NCI-H748 (cell line): ENCODE data around the gene PLEKHM1.
A peak's percentile ranks its signal among the peaks of the same experiment; 100 is the strongest.
"Not testable (repeated sequence)": the region's sequence is repeated elsewhere in the genome, so short reads cannot be mapped to it uniquely, and the experiment has no call there.

Experiments
- DNase-seq: peaks from one replicate; lab custom pipeline; 2025; ENCODE audit not compliant: unreplicated experiment; lab: John Stamatoyannopoulos, UW

The PLEKHM1 gene

DNA sequence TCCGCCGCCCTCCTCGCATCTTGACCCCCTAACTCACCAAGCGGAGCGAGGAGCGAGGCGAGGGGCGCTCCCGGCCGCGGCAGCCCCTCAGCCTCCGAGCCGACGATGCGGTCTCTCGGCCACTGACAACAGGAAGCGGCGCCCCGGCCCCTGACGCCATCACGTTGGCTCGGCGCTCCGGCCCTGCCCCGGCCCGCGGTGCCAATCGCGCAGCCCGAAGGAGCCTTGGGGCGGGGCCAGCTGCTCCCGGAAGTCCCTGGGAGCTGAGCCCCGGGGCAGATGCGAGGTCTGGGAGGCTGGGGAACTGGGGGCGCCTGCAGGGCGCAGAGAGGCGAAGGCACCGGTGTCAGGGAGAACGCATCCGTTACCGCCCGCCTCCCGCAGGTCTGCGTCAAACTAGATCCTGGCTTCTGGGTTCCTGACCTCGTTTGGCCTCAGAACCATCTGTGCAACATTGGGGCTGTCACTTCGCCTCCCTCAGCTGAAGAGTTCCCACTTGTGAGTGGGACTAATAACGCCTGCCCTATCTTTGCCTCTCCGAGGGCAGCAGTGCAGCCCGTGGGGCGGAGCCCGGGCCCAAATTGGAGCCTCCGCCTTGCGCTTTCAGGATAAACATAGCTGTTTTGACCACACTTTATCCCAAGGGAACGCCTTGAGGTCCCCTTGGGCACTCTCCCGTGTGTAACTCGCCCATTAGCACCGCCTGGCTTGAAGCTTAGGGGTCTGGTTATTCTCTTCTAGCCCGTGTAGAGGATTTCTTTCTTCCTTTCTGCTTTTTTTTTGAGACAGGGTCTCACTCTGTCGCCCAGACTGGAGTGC, at the start of gene PLEKHM1:
TSS of gene PLEKHM1 (minus strand) at position 107 of the 819 bp plus-strand sequence. CDS start 8,237 bp downstream, outside the sequence.
- DNase-seq: peak; percentile 79

DNA sequence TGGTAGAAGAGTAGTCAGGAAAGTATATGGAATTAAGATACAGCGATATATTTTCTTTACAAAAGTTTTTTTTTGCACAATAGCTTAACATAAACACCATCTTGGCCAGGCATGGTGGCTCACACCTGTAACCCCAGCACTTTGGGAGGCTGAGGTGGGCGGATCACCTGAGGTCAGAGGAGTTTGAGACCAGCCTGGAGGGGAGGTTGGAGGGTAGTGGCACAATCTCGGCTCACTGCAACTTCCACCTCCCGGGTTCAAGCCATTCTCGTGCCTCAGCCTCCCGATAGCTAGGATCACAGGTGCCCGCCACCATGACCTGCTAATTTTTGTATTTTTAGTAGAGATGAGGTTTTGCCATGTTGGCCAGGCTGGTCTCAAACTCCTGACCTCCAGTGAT, 47.6 kb upstream of the PLEKHM1 start:
- not testable (repeated sequence) for DNase-seq

DNA sequence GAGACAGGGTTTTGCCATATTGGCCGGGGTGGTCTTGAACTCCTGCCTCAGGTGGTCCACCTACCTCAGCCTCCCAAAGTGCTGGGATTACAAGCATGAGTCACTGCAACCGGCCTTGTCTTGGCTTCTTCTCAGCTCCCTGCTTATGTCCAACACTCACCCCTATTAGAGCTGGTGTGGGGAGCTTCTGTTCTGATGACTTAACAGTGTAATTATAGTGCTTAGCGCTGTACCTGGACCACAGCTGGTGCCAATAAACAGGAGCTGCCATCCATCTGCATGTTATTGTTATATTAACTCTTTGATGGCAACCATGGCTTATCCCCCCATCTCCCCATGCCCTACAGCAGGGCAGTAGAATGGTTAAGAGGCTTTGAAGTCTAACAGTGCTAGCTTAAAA, 15.6 kb upstream of the PLEKHM1 start:
- DNase-seq: peak; percentile 5

DNA sequence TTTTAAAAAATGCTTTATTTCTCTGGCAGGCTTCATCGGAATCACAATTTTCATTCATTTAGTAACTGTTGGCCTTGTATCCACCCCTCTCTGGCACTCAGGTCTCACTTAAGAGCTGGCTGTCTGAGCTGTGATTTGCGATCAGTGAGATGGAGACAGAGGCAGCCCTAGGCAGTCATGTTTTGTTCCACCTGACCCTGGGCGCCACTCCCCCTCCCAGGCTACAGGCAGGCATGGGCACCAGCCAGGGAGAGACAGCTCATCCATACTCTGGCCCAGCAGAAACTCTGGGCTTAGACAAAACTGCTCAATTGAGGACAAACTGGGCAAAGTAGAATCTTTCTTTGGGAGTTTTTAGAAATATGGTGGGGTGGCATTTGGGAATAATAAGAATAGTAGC, 14.7 kb upstream of the PLEKHM1 start:
- not testable (repeated sequence) for DNase-seq

DNA sequence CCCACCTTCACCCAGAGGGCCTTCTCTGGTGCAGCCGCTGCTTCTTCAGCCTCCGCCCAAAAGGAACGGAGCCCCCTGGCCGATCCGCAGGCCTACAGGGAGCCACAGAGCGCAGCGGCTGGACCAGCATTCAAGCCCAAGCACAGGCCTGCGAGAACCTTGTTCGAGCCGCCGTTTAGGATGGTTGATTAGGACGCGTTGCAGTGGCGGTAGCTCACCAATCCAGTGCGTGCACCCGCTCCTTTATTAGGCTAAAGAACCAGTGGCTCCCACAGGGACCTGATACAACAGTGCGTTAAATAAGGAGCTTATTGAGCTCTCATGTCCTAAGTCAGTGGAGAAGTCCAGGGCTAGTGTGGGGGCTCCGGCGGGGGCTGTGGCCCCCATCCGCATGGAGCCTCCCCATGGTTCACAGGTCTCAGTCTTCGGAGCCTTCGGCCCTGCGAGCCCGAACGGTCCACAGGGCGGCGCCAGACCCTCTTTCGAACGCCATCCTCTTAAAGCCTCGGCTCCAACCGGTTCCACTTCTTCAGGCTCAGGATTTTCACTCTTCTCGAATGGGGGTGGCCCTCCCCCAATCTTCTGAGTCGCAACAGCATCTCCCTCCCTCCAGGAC, 10.7 kb upstream of the PLEKHM1 start:
- not testable (repeated sequence) for DNase-seq

DNA sequence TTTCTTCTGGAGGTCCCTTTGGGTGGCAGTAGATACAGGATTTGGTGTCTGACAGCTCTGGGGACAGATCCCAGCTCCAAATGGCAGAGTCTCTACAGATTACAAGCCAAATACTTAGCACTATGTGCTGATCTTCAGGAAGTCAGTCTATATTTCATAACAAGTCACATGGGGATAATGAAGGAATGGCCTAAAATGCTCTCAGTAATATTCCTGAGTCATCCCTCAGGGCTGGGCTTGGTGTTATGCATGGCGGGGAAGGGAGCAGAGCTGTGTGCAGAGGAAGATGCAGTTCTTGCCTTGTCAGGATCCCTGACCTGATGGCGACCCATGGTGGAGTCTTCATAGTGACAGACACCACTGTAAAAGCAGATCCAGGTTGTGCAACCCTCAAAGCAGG, 10.0 kb upstream of the PLEKHM1 start:
- not testable (repeated sequence) for DNase-seq

DNA sequence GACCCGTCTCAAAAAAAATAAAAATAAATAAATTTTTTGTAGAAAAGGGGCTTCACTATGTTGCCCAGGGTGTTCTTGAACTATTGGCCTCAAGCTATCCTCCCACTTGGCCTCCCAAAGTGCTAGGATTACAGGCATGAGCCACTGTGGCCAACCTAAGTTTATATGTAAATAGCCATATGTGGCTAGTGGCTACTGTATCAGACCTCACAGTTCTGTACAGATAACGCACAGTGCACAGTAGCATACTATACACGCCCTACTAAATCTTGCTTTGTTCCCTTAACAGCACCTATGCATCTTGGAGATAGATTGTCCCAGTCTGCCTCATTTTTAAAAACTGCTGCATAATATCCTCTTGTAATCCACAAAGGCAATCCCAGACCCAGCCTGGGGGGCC, 8.7 kb upstream of the PLEKHM1 start:
- DNase-seq: not testable (repeated sequence)

DNA sequence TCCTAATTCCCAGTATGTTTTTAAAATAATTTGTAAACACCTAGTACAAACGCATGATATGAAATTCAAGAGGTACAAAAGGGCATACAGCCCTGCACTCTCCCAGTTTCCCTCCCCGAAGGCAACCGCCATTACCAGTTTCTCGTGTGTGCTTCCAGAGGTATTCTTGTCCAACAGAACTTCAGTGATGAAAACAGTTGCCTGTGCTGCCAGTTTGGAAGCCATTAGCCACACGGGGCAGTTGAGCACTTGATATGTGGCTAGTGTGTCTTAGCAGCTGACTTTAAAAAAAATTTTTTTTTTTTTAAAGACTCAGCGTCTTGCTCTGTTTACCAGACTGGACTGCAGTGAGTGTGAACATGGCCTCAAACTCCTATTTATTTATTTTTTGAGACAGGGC, 7.9 kb upstream of the PLEKHM1 start:
- DNase-seq: not testable (repeated sequence)

DNA sequence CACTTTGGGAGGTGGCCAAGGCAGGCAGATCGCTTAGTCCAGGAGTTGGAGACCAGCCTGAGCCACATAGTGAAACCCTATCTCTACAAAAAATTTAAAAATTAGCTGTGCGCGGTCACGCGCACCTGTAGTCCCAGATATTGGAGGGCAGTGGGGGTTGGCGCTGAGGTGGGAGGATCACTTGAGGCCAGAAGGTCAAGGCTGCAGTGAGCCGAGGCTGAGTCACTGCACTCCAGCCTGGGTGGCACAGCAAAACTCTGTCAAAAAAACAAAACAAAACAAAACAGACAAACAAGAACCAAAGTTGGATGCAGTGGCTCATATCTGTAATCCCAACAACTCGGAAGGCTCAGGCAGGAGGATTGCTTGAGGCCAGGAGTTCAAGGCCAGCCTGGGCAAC, 6.9 kb upstream of the PLEKHM1 start:
- not testable (repeated sequence) for DNase-seq

DNA sequence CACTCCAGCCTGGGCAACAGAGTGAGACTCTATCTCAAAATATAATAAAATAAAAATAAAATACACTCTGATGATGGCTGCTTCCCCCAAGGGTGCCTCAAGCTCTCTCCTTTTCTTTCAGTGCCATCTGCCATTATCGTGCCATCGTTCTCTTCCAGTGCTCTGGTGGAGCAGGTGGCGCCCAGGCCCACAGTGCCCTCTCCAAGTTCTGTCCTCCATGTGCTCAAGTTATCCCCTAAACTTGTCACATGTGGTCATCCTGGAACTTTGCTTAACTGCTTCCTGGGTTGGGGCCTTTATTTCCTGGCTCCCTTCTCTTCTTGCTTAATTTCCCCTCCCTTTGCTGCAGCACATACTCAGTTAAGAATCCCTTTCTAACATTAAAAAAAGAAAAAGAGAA, 6.0 kb upstream of the PLEKHM1 start:
- not testable (repeated sequence) for DNase-seq

DNA sequence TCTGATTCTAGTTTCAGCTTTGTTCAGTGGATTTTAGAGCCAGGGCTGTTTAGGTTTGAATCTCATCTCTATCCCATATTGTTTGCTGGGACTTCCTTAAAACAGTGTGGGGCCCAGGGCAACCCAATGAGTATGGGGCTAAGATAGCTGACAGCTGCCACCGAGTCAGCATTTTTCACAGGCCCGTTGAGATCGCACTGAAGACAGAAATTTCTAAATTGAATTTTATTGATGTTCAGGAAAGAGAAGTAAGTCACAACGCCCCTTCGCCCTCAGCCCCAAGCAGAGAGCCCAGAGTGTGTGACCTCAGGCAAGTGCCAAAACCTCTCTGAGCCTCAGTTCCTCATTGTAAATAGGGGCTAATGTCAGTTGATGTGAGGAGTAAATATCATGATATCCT, 4.0 kb upstream of the PLEKHM1 start:
- DNase-seq: not testable (repeated sequence)

DNA sequence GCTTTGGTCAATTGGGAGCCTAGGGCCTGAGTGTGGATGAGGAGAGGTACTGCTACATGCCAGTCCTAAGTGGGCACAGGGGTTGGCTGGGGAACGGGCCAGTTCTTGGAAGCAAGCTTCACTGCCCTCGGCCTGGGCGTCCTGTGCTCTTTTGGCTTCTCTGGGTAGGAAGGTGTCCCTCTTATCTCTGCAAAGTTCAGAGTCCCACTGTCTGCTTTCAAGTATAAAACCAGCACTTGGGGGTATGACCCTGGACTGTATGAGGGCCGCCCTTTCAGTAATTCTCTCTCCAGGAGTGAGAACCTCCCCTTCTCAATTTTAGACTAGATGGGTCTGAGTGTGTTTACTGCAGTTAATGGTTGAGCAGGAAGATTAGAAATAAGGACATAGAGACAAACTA, 1.6 kb upstream of the PLEKHM1 start:
- not testable (repeated sequence) for DNase-seq

DNA sequence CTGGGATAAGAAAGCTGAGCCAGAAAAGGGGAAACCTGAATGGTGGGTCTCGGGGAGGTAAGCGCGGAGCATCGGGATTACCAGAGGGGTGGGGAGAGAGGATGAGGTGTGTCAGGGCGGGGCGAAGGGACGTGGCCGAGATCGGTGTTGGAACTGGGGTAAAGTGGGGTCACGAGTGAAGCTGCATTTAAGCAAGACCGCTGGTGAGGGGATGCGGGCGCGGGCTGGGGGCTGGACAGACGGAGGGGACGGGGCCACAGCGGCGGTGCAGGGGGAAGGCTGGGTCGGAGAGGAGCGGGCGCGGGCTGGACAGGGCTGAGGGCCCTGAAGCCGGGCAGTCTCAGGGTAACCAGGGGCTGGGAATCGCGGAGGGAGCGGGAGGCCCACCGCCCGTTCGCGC, 323 bp downstream of the PLEKHM1 start:
- DNase-seq: peak; percentile 20

DNA sequence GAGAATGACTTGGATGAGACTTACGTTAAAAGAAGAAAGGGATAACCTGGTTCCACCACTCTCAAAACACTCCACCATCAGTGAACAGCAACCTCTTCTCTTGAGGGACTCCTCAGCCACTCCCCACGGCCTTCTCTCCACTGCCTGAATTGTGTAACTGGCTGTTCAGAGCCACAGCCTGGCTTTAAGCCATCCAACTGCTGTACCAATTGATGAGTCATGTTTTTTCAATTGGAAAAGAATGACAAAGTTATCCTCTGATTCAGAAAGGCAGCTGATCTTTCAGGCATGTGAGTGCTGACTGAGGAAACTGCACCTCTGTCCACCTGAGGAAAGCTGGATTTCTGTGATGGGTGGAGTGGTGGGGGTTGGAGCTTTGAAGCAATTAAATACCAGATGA, 2.8 kb downstream of the PLEKHM1 start:
- not testable (repeated sequence) for DNase-seq

DNA sequence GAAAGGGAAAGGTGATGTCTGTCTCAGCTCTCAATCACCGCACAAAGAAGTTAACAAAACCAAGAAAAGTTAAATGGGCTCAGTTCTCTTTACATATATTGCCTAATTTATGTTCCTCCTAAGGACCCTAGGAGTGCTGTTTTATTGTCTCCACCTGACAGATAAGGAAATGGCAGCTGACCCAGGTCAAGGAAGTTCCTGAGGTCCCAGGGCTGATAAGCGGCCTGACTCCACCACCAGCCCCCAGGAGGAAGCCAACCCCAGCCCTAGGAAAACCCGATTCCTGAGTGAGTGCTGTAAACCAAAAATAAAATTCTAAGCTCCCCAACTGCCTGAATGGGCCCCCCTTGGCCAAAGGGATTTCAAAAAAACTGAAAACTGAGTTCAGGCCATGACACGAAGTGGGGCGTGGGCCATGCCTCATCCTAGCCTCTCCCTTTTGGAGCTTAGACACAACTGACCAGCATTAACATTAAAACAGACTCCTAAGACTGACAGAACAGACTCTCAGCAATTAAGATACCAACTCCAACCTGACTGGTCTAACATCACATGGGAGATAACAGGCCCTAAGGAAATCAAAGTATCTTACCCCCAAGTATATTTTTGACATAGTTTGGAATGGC, 6.8 kb downstream of the PLEKHM1 start:
- not testable (repeated sequence) for DNase-seq

DNA sequence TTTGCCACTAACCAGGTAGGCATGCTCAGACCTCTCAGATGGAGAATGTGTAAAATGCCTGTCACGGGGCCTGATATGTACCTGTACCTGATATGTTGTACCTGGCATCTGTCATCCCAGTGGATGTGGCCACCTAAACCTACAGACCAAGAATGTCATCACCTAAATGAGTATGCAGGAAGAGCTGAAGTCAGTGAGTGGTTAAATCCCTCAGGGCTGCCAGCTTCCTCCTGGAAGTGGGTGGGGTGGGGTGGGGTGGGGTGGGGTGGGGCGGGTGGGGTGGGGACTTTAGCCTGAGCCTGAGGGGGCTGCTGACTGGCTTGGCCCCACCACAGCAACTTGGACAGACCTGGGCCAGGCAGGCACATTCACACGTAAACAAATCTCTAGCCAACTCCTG, 7.3 kb downstream of the PLEKHM1 start:
- not testable (repeated sequence) for DNase-seq

DNA sequence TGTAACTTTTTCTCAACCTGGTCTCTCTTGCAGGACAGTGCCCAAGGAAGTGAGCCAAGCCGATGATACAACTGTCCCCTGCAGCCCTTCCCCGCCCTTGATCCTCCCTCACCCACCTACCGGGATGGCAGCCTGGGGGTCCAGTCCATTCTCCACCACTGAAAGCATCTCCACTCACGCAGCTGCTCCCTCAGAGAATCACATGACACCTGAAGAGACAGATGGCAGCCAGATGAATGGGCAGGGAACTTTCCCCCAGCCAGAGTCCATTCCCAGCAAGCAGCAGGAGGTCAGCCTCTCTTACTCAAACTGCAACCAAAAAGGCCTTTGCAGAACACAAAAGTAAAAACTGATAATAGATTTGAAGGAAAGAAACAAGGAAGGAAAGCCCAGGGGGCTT, 8.2 kb downstream of the PLEKHM1 start:
- not testable (repeated sequence) for DNase-seq

DNA sequence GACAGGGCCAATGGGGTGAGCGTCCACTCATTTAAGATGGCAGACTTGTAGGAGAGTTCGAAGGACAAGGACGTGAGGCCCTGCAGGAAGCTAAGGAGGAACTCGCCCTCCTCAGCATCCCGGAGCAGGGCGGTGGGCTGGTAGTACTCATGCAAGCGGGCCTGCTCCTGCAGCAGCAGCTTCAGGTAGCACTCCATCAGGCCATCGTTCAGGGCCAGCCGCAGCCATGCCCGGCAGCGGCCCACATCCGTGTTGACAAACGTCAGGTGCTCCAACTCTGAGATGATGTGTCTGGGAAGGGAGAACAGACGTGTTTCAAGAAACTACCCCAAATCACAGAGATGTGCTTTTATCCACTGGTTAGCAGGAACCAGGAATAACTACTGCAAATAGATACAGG, 15.1 kb downstream of the PLEKHM1 start:
- not testable (repeated sequence) for DNase-seq

DNA sequence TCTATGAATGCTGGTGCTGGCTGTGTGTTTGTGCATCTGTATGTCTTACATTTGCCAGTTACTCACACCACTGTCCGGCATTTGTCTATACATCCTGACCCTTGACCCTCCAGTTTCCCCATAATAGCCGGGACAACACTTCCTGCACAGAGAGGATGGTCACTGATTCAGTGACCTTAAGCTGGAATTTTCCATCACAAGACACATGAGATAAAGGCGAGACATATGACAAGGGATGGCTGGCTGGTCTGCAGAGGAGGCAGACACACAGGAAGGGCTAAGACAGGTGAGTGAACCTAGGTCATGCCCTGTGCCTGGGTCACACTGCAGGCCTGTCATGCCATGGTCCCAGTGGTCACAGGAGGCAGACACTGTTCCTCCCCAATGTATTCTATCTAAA, 18.3 kb downstream of the PLEKHM1 start:
- not testable (repeated sequence) for DNase-seq

DNA sequence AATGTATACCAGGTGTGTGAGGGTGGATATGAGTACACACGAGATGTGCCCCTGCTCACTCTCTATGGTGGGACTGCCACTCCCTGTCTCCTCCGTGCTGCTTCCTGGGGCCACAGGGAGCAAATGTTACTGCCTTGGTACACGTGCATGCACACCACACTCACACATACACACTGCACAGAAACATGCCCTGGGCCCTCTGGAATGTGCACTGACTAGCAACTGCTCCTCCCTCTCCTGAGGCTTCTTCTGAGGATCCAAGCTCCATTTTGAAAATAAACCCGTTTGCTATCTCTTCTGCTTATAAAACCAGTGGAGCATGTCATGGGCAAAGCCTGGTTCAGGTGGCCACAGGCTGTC, 21.3 kb downstream of the PLEKHM1 start:
- not testable (repeated sequence) for DNase-seq

DNA sequence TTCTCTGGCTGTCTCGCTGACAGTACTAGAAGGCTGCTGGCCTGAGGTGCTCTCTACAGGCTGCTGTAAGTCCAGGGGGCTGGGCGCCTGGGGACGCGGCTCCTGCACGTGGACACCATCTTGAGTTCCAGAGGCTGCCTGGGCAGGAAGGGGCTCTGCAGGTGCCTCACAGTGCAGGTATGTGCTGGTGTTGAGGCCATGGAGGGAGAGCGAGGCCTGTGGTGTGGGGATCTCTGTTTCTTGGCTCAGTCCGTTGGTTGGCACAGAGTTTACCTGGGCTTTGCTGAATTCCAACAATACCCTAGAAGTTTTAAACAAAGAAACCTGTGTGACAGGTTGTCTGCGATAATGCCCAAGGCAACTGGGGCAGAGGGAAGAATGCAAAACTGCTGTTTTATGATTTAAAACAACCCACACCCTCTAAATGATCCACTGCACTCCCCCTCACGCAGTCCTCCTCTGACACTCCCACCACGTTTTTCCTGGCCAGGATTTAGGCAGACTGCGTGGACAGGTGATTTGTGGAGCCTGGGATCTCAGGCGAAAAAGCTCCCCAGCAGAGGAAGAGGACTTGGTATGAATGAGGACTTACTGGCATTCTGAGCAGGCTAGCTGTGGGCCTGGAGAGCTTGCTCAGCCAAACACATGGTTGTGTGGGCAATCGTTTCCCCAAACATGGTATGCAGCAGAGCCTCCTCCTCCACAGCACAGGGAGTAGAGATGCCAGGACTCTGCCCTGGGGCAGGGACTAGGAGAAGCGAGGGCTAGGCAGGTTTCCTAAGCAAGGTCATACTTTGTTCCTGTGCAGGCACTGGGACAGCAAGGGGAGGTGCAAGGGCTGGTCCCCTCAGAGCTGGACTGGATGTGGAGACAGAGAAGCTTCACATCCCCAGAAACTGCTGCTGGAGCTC, 22.0 kb downstream of the PLEKHM1 start:
- DNase-seq: not testable (repeated sequence)
